ENCODE measurements around the gene GALNT8. TPM values are rescaled to one million over a fixed set of nuclear protein-coding genes. Genes with fewer than 3 reads are reported as not detected.
A peak's percentile ranks its signal among the peaks of the same experiment; 100 is the strongest.
"Not testable (repeated sequence)": the region's sequence is repeated elsewhere in the genome, so short reads cannot be mapped to it uniquely, and the experiment has no call there.

Gene GALNT8
- polyA plus RNA-seq, 4 donors: 0.67 to 14.4 (median 6.8) TPM; not detected in 1

DNA sequence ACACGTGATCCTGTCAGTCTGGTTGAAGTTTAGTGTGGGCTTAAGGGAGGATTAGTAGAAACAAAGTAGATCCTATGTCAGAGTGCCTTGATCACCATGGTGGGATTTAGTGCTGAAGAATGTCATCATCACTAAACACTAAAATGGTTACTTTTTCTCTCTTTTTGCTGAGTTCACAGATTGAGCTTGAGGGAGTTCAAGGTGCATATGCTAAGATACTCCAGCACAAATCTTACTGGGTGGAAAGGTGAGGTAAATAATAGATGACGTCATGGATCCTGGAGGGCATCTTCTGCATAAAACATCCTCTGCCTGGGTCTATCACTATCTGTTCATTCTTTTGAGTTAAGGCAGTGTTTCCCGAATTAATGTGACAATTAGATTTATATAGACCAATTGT, 4.9 kb downstream of the GALNT8 start:
- DNase-seq (no peak), FAIRE-seq (no peak)
- Histone ChIP-seq H3K36me3 (ENCODE audit: control insufficient read depth in 3 of 3, insufficient read depth in 2 of 3, low read depth in 1 of 3, low read length in 3 of 3) (no peaks in the 10 kb centered on the region), H3K4me3 (ENCODE audit: low read depth in 1 of 3, low read length in 3 of 3) (no peak overlapping the region), H3K27me3 (ENCODE audit: control insufficient read depth in 3 of 3, insufficient read depth in 3 of 3, low read length in 3 of 3) (no peaks in the 10 kb centered on the region), H3K27ac (ENCODE audit: low read depth in 1 of 3, low read length in 2 of 3) (no peak overlapping the region), H3K9me3 (ENCODE audit: control insufficient read depth in 2 of 2, insufficient read depth in 1 of 2, low read depth in 1 of 2, low read length in 1 of 2) (no peaks in the 10 kb centered on the region), H3K4me1 (ENCODE audit: control insufficient read depth in 3 of 3, insufficient read depth in 2 of 3, low read depth in 1 of 3, low read length in 2 of 3) (peaks cover 0 to 10% (median 0%) of the 10 kb centered on the region in 3 donors)
- WGBS, 3 donors: 80 to 90% (median 89%) methylated on average over 3 of the region's 3 CpGs

DNA sequence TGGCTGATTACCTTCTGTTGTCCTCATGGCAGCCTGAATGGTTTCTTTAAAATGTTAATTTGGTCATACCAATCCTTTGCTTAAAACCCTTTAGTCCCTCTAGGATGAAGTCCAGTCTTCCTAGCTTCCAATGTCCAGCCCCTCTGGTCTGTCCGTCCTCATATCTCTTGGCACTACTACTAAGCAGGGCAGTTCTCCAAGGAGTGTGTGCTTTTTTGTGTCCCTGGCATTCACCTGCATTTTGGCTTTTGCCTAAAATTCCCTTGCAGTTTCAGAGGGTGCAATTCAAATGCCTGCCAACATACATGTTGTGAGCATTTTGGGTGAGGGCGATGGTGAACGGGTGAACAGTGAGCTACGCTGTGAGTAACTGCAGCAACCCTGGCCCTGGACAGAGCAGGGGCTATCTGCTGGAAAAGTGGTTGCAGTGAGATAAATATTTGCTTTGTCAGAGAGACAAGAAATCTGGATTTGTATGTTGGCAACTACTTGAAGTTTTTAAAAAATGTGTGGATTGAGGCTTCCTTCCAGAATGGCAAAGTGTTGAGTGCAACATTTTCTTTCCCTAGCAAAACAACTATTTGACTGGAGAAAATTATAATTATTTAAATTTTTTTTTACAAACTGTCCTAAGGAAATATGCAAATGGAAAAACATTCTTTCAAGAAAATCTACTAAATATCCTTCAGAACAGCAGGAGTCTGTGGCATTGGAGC, 14.6 kb downstream of the GALNT8 start:
- no peak for DNase-seq
- Histone ChIP-seq H3K4me3 (ENCODE audit: low read depth in 1 of 3, low read length in 3 of 3) (no peak overlapping the region), H3K27ac (ENCODE audit: low read depth in 1 of 3, low read length in 2 of 3) (no peak overlapping the region), H3K36me3 (ENCODE audit: control insufficient read depth in 3 of 3, insufficient read depth in 2 of 3, low read depth in 1 of 3, low read length in 3 of 3) (no peaks in the 10 kb centered on the region), H3K27me3 (ENCODE audit: control insufficient read depth in 3 of 3, insufficient read depth in 3 of 3, low read length in 3 of 3) (no peaks in the 10 kb centered on the region), H3K4me1 (ENCODE audit: control insufficient read depth in 3 of 3, insufficient read depth in 2 of 3, low read depth in 1 of 3, low read length in 2 of 3) (no peaks in the 10 kb centered on the region), H3K9me3 (ENCODE audit: control insufficient read depth in 2 of 2, insufficient read depth in 1 of 2, low read depth in 1 of 2, low read length in 1 of 2) (no peaks in the 10 kb centered on the region)
- WGBS, 3 donors: 70 to 89% (median 88%) methylated on average over 4 of the region's 4 CpGs
- no peak for FAIRE-seq

- H3K9me3 ChIP-seq (ENCODE audit: control insufficient read depth in 2 of 2, insufficient read depth in 1 of 2, low read depth in 1 of 2, low read length in 1 of 2): no peaks in the 10 kb centered on the region
- WGBS, 3 donors: 75 to 90% (median 78%) methylated on average over 1 of the region's 1 CpG
- DNase-seq: no peak
- H3K36me3 ChIP-seq (ENCODE audit: control insufficient read depth in 3 of 3, insufficient read depth in 2 of 3, low read depth in 1 of 3, low read length in 3 of 3): no peaks in the 10 kb centered on the region
- no peak for FAIRE-seq
- no peak overlapping the region for H3K4me3 ChIP-seq (ENCODE audit: low read depth in 1 of 3, low read length in 3 of 3)
- no peaks in the 10 kb centered on the region for H3K4me1 ChIP-seq (ENCODE audit: control insufficient read depth in 3 of 3, insufficient read depth in 2 of 3, low read depth in 1 of 3, low read length in 2 of 3)
- H3K27me3 ChIP-seq (ENCODE audit: control insufficient read depth in 3 of 3, insufficient read depth in 3 of 3, low read length in 3 of 3): no peaks in the 10 kb centered on the region
- no peak overlapping the region for H3K27ac ChIP-seq (ENCODE audit: low read depth in 1 of 3, low read length in 2 of 3)
Measured at GRCh38 chr12:4736091-4736490, 15.9 kb downstream of the GALNT8 start.

DNA sequence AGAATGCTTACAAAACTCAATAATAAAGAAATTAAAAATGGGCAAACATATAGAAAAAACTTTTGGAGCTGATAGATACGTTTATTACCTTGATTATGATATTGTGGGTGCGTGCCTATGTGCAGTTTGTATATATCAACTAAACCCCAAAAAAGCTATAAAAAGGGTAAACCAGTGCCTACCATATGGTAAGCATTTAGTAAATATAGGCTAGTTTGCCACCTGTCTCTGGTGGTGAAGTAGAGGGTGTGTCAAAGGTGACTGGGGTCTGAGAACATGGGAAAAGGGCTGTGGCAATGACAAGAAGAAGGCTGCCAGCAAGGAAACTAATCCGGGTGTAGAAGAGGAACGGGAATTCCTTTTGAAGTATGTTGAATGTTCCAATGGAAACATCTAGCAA, 18.3 kb downstream of the GALNT8 start:
- Histone ChIP-seq H3K9me3 (ENCODE audit: control insufficient read depth in 2 of 2, insufficient read depth in 1 of 2, low read depth in 1 of 2, low read length in 1 of 2) (no peaks in the 10 kb centered on the region), H3K4me3 (ENCODE audit: low read depth in 1 of 3, low read length in 3 of 3) (no peak overlapping the region), H3K36me3 (ENCODE audit: control insufficient read depth in 3 of 3, insufficient read depth in 2 of 3, low read depth in 1 of 3, low read length in 3 of 3) (no peaks in the 10 kb centered on the region), H3K27ac (ENCODE audit: low read depth in 1 of 3, low read length in 2 of 3) (no peak overlapping the region), H3K27me3 (ENCODE audit: control insufficient read depth in 3 of 3, insufficient read depth in 3 of 3, low read length in 3 of 3) (no peaks in the 10 kb centered on the region), H3K4me1 (ENCODE audit: control insufficient read depth in 3 of 3, insufficient read depth in 2 of 3, low read depth in 1 of 3, low read length in 2 of 3) (no peaks in the 10 kb centered on the region)
- WGBS, 3 donors: 68 to 83% (median 73%) methylated on average over 4 of the region's 4 CpGs
- FAIRE-seq (no peak), DNase-seq (peak in 1 of 2 donors; percentile 36)

GRCh38 chr12:4742416-4742970, 22.3 kb downstream of the GALNT8 start:
- WGBS, 3 donors: 83 to 84% (median 83%) methylated on average over 15 of the region's 15 CpGs
- no peak overlapping the region for H3K27ac ChIP-seq (ENCODE audit: low read depth in 1 of 3, low read length in 2 of 3)
- DNase-seq: no peak
- H3K4me3 ChIP-seq (ENCODE audit: low read depth in 1 of 3, low read length in 3 of 3): no peak overlapping the region
- H3K36me3 ChIP-seq (ENCODE audit: control insufficient read depth in 3 of 3, insufficient read depth in 2 of 3, low read depth in 1 of 3, low read length in 3 of 3): no peaks in the 10 kb centered on the region
- H3K9me3 ChIP-seq (ENCODE audit: control insufficient read depth in 2 of 2, insufficient read depth in 1 of 2, low read depth in 1 of 2, low read length in 1 of 2): no peaks in the 10 kb centered on the region
- no peaks in the 10 kb centered on the region for H3K27me3 ChIP-seq (ENCODE audit: control insufficient read depth in 3 of 3, insufficient read depth in 3 of 3, low read length in 3 of 3)
- no peak for FAIRE-seq
- no peaks in the 10 kb centered on the region for H3K4me1 ChIP-seq (ENCODE audit: control insufficient read depth in 3 of 3, insufficient read depth in 2 of 3, low read depth in 1 of 3, low read length in 2 of 3)

- no peaks in the 10 kb centered on the region for H3K27me3 ChIP-seq (ENCODE audit: control insufficient read depth in 3 of 3, insufficient read depth in 3 of 3, low read length in 3 of 3)
- FAIRE-seq (no peak), DNase-seq (peak in 1 of 2 donors; percentile 25)
- no peak overlapping the region for H3K27ac ChIP-seq (ENCODE audit: low read depth in 1 of 3, low read length in 2 of 3)
- H3K36me3 ChIP-seq (ENCODE audit: control insufficient read depth in 3 of 3, insufficient read depth in 2 of 3, low read depth in 1 of 3, low read length in 3 of 3): no peaks in the 10 kb centered on the region
- no peaks in the 10 kb centered on the region for H3K4me1 ChIP-seq (ENCODE audit: control insufficient read depth in 3 of 3, insufficient read depth in 2 of 3, low read depth in 1 of 3, low read length in 2 of 3)
- WGBS, 3 donors: 75 to 88% (median 81%) methylated on average over 4 of the region's 4 CpGs
- H3K4me3 ChIP-seq (ENCODE audit: low read depth in 1 of 3, low read length in 3 of 3): no peak overlapping the region
- no peaks in the 10 kb centered on the region for H3K9me3 ChIP-seq (ENCODE audit: control insufficient read depth in 2 of 2, insufficient read depth in 1 of 2, low read depth in 1 of 2, low read length in 1 of 2)
Measured at GRCh38 chr12:4743046-4743445, 22.8 kb downstream of the GALNT8 start.

GRCh38 chr12:4744709-4745108, 24.5 kb downstream of the GALNT8 start:
- DNase-seq: no peak
- Histone ChIP-seq H3K27ac (ENCODE audit: low read depth in 1 of 3, low read length in 2 of 3) (no peak overlapping the region), H3K4me3 (ENCODE audit: low read depth in 1 of 3, low read length in 3 of 3) (no peak overlapping the region), H3K36me3 (ENCODE audit: control insufficient read depth in 3 of 3, insufficient read depth in 2 of 3, low read depth in 1 of 3, low read length in 3 of 3) (no peaks in the 10 kb centered on the region), H3K27me3 (ENCODE audit: control insufficient read depth in 3 of 3, insufficient read depth in 3 of 3, low read length in 3 of 3) (no peaks in the 10 kb centered on the region), H3K4me1 (ENCODE audit: control insufficient read depth in 3 of 3, insufficient read depth in 2 of 3, low read depth in 1 of 3, low read length in 2 of 3) (no peaks in the 10 kb centered on the region), H3K9me3 (ENCODE audit: control insufficient read depth in 2 of 2, insufficient read depth in 1 of 2, low read depth in 1 of 2, low read length in 1 of 2) (no peaks in the 10 kb centered on the region)
- FAIRE-seq: no peak

- Histone ChIP-seq H3K36me3 (ENCODE audit: control insufficient read depth in 3 of 3, insufficient read depth in 2 of 3, low read depth in 1 of 3, low read length in 3 of 3) (no peaks in the 10 kb centered on the region), H3K27me3 (ENCODE audit: control insufficient read depth in 3 of 3, insufficient read depth in 3 of 3, low read length in 3 of 3) (no peaks in the 10 kb centered on the region), H3K4me3 (ENCODE audit: low read depth in 1 of 3, low read length in 3 of 3) (no peak overlapping the region), H3K4me1 (ENCODE audit: control insufficient read depth in 3 of 3, insufficient read depth in 2 of 3, low read depth in 1 of 3, low read length in 2 of 3) (no peaks in the 10 kb centered on the region), H3K9me3 (ENCODE audit: control insufficient read depth in 2 of 2, insufficient read depth in 1 of 2, low read depth in 1 of 2, low read length in 1 of 2) (no peaks in the 10 kb centered on the region), H3K27ac (ENCODE audit: low read depth in 1 of 3, low read length in 2 of 3) (no peak overlapping the region)
- 86 to 90% (median 89%) methylated on average over 6 of the region's 6 CpGs for WGBS, 3 donors
- DNase-seq: no peak
- FAIRE-seq: no peak
Measured at GRCh38 chr12:4745249-4745648, 25.0 kb downstream of the GALNT8 start.

DNA sequence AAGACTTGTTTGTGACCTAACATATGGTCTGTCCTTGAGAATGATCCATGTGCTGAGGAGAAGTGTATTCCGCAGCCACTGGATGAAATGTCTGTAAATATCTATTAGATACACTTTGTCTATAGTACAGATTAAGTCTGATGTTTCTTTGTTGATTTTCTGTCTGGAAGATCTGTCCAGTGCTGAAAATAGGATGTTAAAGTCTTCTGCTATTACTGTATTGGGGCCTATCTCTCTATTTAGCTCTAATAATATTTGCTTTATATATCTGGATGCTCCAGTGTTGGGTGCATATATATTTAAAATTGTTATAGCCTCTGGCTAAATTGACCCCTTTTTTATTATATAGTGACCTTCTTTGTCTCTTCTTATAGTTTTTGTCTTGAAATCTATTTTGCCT, 31.5 kb downstream of the GALNT8 start:
- not testable (repeated sequence) for H3K36me3 ChIP-seq (ENCODE audit: control insufficient read depth in 3 of 3, insufficient read depth in 2 of 3, low read depth in 1 of 3, low read length in 3 of 3); FAIRE-seq; H3K4me1 ChIP-seq (ENCODE audit: control insufficient read depth in 3 of 3, insufficient read depth in 2 of 3, low read depth in 1 of 3, low read length in 2 of 3); H3K9me3 ChIP-seq (ENCODE audit: control insufficient read depth in 2 of 2, insufficient read depth in 1 of 2, low read depth in 1 of 2, low read length in 1 of 2); H3K27ac ChIP-seq (ENCODE audit: low read depth in 1 of 3, low read length in 2 of 3); H3K27me3 ChIP-seq (ENCODE audit: control insufficient read depth in 3 of 3, insufficient read depth in 3 of 3, low read length in 3 of 3); DNase-seq; H3K4me3 ChIP-seq (ENCODE audit: low read depth in 1 of 3, low read length in 3 of 3)
- 89 to 100% (median 97%) methylated on average over 1 of the region's 1 CpG for WGBS, 3 donors

Measured in small intestine (tissue), 7 donors.